T-cell (primary cell): ENCODE results near the gene ZSWIM6. TPM values are rescaled to one million over a fixed set of nuclear protein-coding genes. Genes with fewer than 3 reads are reported as not detected.

Experiments used
- ATAC-seq, 4 experiments: fragments of 200-7000 bp in 3 of 4; fragments of 150-1000 bp in 1 of 4; cut with Tn5 transposase; replicated peaks in 1 of 4; 1 replicate in 3 of 4; 2 replicates in 1 of 4; pipeline ENCODE4 v1.10.0; 2021; ENCODE audit warnings: moderate library complexity in 3 of 4, mild to moderate bottlenecking in 2 of 4, moderate number of reproducible peaks in 1 of 4
- CTCF ChIA-PET, 2 donors: fragments of 300-600 bp; sonication (Branson Sonifier 250); formaldehyde crosslinking; loops; one replicate each; lab custom pipeline; 2022; ENCODE audit warnings: antibody characterized with exemption in 2 of 2; lab: Charles Lee
- POLR2A ChIA-PET, 2 donors: fragments of 300-600 bp; sonication (Branson Sonifier 250); formaldehyde crosslinking; loops; one replicate each; lab custom pipeline; 2022; ENCODE audit warnings: antibody characterized with exemption in 2 of 2; lab: Charles Lee
- DNase-seq, 35 experiments: peaks; one replicate each; pipeline versions ENCODE4 v3.0.0 to v3.0.0-alpha.2; 2013 to 2023
- H3K27ac ChIP-seq: one replicate; pipeline ENCODE4 v1.5.1; 2013; ENCODE audit warnings: low read length
- H3K27me3 ChIP-seq, 2 experiments: replicated peaks in 1 of 2; 1 replicate in 1 of 2; 2 replicates in 1 of 2; pipeline versions ENCODE4 v1.6.1 to v1.7.0; 2013; ENCODE audit warnings: low read length in 1 of 2, mixed read lengths in 1 of 2; ENCODE audit not compliant: control insufficient read depth in 2 of 2, insufficient read depth in 2 of 2; ENCODE audit errors: extremely low read depth in 1 of 2
- H3K36me3 ChIP-seq, 2 donors: 1 replicate in 1 of 2; 2 replicates in 1 of 2; pipeline versions ENCODE4 v1.6.1 to v1.7.0; 2013; ENCODE audit warnings: low read length in 1 of 2; ENCODE audit not compliant: control insufficient read depth in 2 of 2, insufficient read depth in 1 of 2; ENCODE audit errors: extremely low read depth in 1 of 2
- H3K4me1 ChIP-seq, 2 experiments: 1 replicate in 1 of 2; 2 replicates in 1 of 2; pipeline versions ENCODE4 v1.6.1 to v1.7.0; 2013; ENCODE audit warnings: low read length in 2 of 2, mixed read lengths in 1 of 2; ENCODE audit not compliant: insufficient read depth in 2 of 2, control insufficient read depth in 1 of 2; ENCODE audit errors: extremely low read depth in 1 of 2
- H3K4me3 ChIP-seq, 2 donors: 1 replicate in 1 of 2; 2 replicates in 1 of 2; pipeline versions ENCODE4 v1.5.1 to v1.7.0; 2013; ENCODE audit warnings: mild to moderate bottlenecking in 2 of 2, low read length in 1 of 2, moderate library complexity in 1 of 2; ENCODE audit not compliant: control insufficient read depth in 1 of 2; ENCODE audit errors: extremely low read depth in 1 of 2
- H3K9me3 ChIP-seq: 2 replicates; pipeline ENCODE4 v1.7.0; 2013
- H3K27ac Mint-ChIP-seq, 2 donors: one replicate each; pipeline ENCODE4 v1.8.0; 2020 to 2021; ENCODE audit warnings: mild to moderate bottlenecking in 2 of 2, mixed read lengths in 2 of 2
- H3K27me3 Mint-ChIP-seq, 2 donors: one replicate each; pipeline ENCODE4 v1.8.0; 2021 to 2022; ENCODE audit warnings: mixed read lengths in 2 of 2
- H3K36me3 Mint-ChIP-seq: one replicate; pipeline ENCODE4 v1.8.0; 2021; ENCODE audit warnings: mixed read lengths
- H3K4me1 Mint-ChIP-seq, 3 donors: one replicate each; pipeline ENCODE4 v1.8.0; 2020 to 2022; ENCODE audit warnings: mixed read lengths in 3 of 3, mild to moderate bottlenecking in 1 of 3
- H3K4me3 Mint-ChIP-seq, 3 donors: one replicate each; pipeline ENCODE4 v1.8.0; 2020 to 2022; ENCODE audit warnings: mild to moderate bottlenecking in 3 of 3, mixed read lengths in 3 of 3, moderate library complexity in 3 of 3
- H3K9me3 Mint-ChIP-seq, 3 donors: one replicate each; pipeline ENCODE4 v1.8.0; 2020 to 2022; ENCODE audit warnings: mixed read lengths in 3 of 3
- WGBS: methylation state at CpG from one replicate; pipeline ENCODE4 v1.1.5; 2013; ENCODE audit warnings: missing lambda C conversion rate; ENCODE audit not compliant: insufficient coverage; 5-methylcytosine and 5-hydroxymethylcytosine counted together
- total RNA-seq, 35 experiments: library from RNA in 6 of 35; stranded (reverse) in 6 of 35; fragments of 120-200 nt in 1 of 35; gene quantifications; one replicate each; pipeline versions ENCODE4 v1.2.1 to v1.2.4 and lab custom pipeline; 2013 to 2026

ZSWIM6 gene
- total RNA-seq, 5 donors from 2014 or later (not counting 1 experiment from before 2014, with no cell fraction given) = 8.3 to 11.3 (median 10.1) TPM

DNA sequence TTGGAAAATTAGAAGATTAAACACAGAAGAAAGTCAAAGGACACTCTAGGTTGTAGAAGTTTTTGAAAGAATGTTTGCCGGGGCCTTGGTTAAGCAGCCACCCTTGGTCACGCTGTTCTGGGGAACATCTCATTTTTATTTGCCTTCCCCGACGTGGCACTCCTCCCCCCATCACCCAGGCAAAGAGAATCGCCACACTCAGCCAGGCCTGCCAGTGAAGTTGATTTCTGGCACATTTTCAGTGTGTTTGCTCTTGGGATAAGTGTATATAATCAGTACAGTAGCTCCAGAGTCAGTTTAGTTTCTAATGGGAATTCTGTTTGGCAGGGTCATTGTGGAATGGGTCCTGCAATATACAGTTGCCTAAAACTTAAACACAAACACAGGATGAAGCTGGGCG, 243.5 kb downstream of the ZSWIM6 start:
- POLR2A ChIA-PET = no interaction called here
- H3K36me3 ChIP-seq = no peaks in the 10 kb centered on the region
- CTCF ChIA-PET = no interaction called here
- H3K4me3 ChIP-seq = no peak overlapping the region
- Mint-ChIP-seq H3K4me1 (no peaks in the 10 kb centered on the region), H3K27me3 (peaks cover 0 to 4% of the 10 kb centered on the region in 2 donors), H3K9me3 (no peaks in the 10 kb centered on the region), H3K4me3 (no peak overlapping the region), H3K36me3 (no peaks in the 10 kb centered on the region), H3K27ac (no peak overlapping the region)
- DNase-seq = no peak
- no peaks in the 10 kb centered on the region for H3K27me3 ChIP-seq
- WGBS = no CpG with 5 or more reads among the region's 6 CpGs
- ATAC-seq = no peak
- H3K27ac ChIP-seq = no peak overlapping the region
- H3K4me1 ChIP-seq = no peaks in the 10 kb centered on the region
- H3K9me3 ChIP-seq = no peaks in the 10 kb centered on the region

DNA sequence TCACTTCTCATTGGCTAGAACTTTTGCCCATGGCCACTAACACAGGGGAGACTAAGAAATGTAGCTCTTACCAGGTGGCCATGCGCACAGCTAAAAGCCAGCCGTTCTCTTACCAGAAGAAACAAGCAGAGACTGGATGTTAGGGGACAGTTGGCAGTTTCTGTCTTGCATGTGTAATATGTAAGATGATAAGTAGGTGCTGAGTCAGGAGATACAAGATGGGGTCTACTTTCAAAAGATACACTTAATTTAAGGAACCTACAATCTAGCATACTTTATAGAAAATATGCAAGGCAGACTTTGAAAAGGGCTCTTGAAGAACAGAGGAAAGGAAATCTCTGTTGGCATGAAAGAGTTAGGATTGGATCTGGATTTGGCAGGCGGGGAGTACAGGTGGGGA, 244.5 kb downstream of the ZSWIM6 start:
- Histone ChIP-seq H3K4me3 (no peak overlapping the region), H3K9me3 (no peaks in the 10 kb centered on the region), H3K27me3 (no peaks in the 10 kb centered on the region), H3K36me3 (no peaks in the 10 kb centered on the region), H3K4me1 (no peaks in the 10 kb centered on the region), H3K27ac (no peak overlapping the region)
- ATAC-seq (no peak), DNase-seq (no peak)
- peaks cover 0 to 2% of the 10 kb centered on the region in 2 donors for H3K27me3 Mint-ChIP-seq
- 92% methylated on average over 1 of the region's 3 CpGs for WGBS
- H3K4me3 Mint-ChIP-seq = no peak overlapping the region
- ChIA-PET POLR2A (no interaction called here), CTCF (no interaction called here)
- H3K4me1 Mint-ChIP-seq = no peaks in the 10 kb centered on the region
- no peaks in the 10 kb centered on the region for H3K36me3 Mint-ChIP-seq
- no peaks in the 10 kb centered on the region for H3K9me3 Mint-ChIP-seq
- no peak overlapping the region for H3K27ac Mint-ChIP-seq

DNA sequence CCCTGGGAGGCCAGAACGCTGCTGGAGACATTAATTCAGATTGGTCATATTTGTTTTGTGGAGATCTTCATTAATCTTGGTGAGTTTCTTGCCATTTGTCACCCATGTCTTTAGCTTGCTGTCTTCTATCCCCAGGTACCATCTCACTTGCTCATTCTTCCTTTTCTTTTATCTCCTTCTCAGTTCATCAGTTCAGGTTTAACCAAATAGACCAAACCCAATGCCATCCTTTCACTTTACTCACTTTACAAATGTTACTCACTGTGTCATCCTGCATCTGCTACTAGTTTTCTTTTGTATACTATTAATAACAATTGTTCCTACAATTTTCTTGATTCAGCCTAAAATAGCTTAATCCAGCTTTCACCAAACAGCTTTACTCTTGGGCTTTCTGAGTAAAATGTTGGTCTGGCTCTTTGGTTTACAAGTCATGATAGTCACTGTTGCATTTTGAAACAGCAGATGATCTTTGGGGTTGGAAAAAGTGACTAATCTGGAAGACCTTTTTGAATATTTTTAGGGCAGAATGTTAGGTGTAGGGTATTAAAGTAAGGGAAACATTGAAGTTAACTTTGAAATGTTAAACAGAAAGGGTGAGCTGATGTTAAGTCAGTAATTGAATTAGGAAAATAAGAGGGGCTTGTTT, 246.9 kb downstream of the ZSWIM6 start:
- no CpG with 5 or more reads among the region's 1 CpG for WGBS
- Histone ChIP-seq H3K27ac (no peak overlapping the region), H3K4me1 (no peaks in the 10 kb centered on the region), H3K36me3 (no peaks in the 10 kb centered on the region), H3K27me3 (peaks cover 0 to 2% of the 10 kb centered on the region in 2 experiments), H3K9me3 (no peaks in the 10 kb centered on the region), H3K4me3 (no peak overlapping the region)
- Mint-ChIP-seq H3K27me3 (peaks cover 0 to 2% of the 10 kb centered on the region in 2 donors), H3K4me1 (no peaks in the 10 kb centered on the region), H3K36me3 (no peaks in the 10 kb centered on the region), H3K27ac (no peak overlapping the region), H3K4me3 (no peak overlapping the region), H3K9me3 (no peaks in the 10 kb centered on the region)
- no peak for ATAC-seq
- POLR2A ChIA-PET = no interaction called here
- CTCF ChIA-PET = no interaction called here
- no peak for DNase-seq

DNA sequence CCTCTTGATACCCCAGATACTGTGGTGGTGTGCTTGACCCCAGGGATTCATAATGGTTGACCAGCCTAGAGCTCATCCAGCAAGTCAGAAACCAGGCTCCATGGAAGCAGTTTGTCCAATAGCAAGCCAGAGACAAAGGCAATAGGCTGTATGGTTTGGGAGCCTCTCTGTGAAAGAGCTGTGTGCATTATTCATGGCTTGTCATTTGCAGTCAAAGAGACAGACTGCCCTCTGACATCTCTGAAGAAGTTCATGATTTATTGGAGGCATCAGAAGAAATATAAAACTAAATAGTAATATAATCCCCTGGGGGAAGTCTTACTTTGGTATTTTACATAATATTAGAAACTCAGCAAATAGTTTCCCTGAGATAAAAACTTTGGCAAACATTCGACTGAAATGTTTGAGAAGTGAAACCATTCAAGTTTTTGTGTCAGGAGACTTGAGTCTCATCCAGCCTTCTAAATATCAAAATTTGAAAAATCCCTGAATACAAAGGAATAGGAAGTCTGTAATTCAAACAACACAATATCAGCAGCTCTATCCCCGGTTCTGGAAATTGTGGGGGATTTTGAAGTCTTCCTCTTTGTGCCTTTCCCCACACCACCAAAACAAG, 250.3 kb downstream of the ZSWIM6 start:
- CTCF ChIA-PET = no interaction called here
- Histone ChIP-seq H3K27me3 (peaks cover 0 to 2% of the 10 kb centered on the region in 2 experiments), H3K4me1 (no peaks in the 10 kb centered on the region), H3K36me3 (no peaks in the 10 kb centered on the region), H3K4me3 (no peak overlapping the region), H3K9me3 (no peaks in the 10 kb centered on the region), H3K27ac (no peak overlapping the region)
- DNase-seq (no peak), ATAC-seq (no peak)
- no peak overlapping the region for H3K27ac Mint-ChIP-seq
- peaks cover 0 to 4% of the 10 kb centered on the region in 2 donors for H3K27me3 Mint-ChIP-seq
- peaks cover 0 to 4% (median 2%) of the 10 kb centered on the region in 3 donors for H3K9me3 Mint-ChIP-seq
- no peaks in the 10 kb centered on the region for H3K36me3 Mint-ChIP-seq
- POLR2A ChIA-PET = interaction anchor here in 1 of 2 donors (0.6 kb wide), 1 partner anchor 934 kb away, joined by 3 read pairs; no protein-coding TSS in a partner anchor
- H3K4me3 Mint-ChIP-seq = no peak overlapping the region
- WGBS = no CpG with 5 or more reads among the region's 2 CpGs
- no peaks in the 10 kb centered on the region for H3K4me1 Mint-ChIP-seq

DNA sequence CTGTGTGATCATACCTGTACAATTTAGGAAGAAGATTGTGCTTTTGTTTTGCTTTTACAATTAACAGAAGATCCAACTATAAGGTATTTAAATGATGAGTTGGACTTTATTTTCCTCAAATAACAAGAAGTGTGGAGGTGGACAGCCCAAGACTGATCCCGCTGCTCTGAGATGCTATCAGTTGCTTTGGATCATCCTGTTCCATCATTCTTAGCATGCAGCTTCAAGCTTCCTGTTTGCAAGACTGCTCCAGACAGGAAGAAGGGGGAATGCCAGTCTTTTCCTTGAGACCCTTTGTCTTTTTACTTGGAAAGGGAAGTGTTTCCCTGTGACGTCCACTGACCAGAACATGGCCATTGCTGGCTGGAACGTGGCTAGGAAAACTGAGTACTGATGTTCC, 250.8 kb downstream of the ZSWIM6 start:
- H3K27ac Mint-ChIP-seq = no peak overlapping the region
- peaks cover 0 to 4% of the 10 kb centered on the region in 2 donors for H3K27me3 Mint-ChIP-seq
- Histone ChIP-seq H3K27me3 (peaks cover 0 to 2% of the 10 kb centered on the region in 2 experiments), H3K4me3 (no peak overlapping the region), H3K4me1 (no peaks in the 10 kb centered on the region), H3K27ac (no peak overlapping the region), H3K9me3 (no peaks in the 10 kb centered on the region), H3K36me3 (no peaks in the 10 kb centered on the region)
- H3K4me3 Mint-ChIP-seq = no peak overlapping the region
- H3K36me3 Mint-ChIP-seq = no peaks in the 10 kb centered on the region
- POLR2A ChIA-PET = no interaction called here
- WGBS = no CpG with 5 or more reads among the region's 3 CpGs
- peaks cover 0 to 6% (median 6%) of the 10 kb centered on the region in 3 donors for H3K9me3 Mint-ChIP-seq
- CTCF ChIA-PET = interaction anchor here in 1 of 2 donors (0.5 kb wide), 1 partner anchor 248 kb away, joined by 3 read pairs; no protein-coding TSS in a partner anchor
- no peak for DNase-seq
- H3K4me1 Mint-ChIP-seq = no peaks in the 10 kb centered on the region
- ATAC-seq = no peak

DNA sequence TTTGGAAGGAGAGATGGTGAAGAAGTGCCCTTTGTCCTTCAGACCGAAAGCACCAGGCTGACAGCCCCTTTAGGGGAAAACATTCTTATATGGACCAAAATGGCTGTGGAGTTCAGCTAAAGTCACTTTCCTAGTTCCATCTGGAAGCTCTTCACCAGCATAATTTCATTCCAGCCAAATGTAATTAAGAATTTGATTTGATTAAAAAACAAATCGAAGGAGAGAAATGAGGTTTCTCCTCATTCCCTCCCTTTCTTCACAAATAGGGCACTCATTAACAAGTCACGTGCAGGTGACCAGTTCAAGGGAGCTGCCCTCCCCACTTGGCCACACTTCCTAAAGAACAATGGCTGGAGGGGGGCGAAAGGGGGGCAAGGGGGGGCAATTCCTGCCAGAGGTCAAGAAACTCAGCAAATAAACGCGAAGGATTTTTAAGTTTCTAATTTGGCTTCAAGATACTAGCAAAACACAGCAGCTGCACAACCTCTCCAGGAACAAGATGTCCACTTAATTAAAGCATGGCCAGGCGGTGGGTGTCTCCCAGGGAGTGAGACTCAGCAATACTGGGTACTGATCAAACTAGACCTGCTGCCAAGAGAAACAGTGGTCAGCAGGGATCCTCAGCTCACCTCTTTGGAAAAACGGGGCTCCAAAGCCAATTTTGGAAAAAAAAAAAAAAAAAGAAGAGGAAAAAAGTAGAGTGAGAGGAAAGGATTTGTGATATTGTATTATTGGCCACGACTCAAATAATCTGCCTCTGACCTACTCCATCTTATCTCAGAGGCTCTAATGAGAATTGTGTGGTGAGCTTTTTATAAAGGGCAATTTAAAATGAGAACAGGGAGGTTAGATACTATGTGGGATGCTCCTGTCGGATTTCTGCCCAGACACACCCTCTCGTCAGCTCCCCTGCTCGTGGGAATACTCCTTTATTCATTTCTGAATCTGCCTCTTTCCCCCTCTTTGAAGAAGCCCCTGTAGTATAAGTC, 254.3 kb downstream of the ZSWIM6 start:
- H3K27me3 Mint-ChIP-seq = peaks cover 0 to 4% of the 10 kb centered on the region in 2 donors
- WGBS = 93% methylated on average over 2 of the region's 12 CpGs
- H3K27ac Mint-ChIP-seq = no peak overlapping the region
- no peaks in the 10 kb centered on the region for H3K4me1 Mint-ChIP-seq
- DNase-seq = no peak
- Histone ChIP-seq H3K36me3 (no peaks in the 10 kb centered on the region), H3K4me3 (no peak overlapping the region), H3K27me3 (peaks cover 0 to 2% of the 10 kb centered on the region in 2 experiments), H3K27ac (no peak overlapping the region), H3K4me1 (no peaks in the 10 kb centered on the region), H3K9me3 (no peaks in the 10 kb centered on the region)
- ChIA-PET CTCF (interaction anchor here in 1 of 2 donors (0.7 kb wide), 1 partner anchor 164 kb away, joined by 3 read pairs; no protein-coding TSS in a partner anchor), POLR2A (no interaction called here)
- no peaks in the 10 kb centered on the region for H3K36me3 Mint-ChIP-seq
- peaks cover 0 to 6% (median 6%) of the 10 kb centered on the region in 3 donors for H3K9me3 Mint-ChIP-seq
- ATAC-seq = no peak
- no peak overlapping the region for H3K4me3 Mint-ChIP-seq
